HG02870 (cell line): Measurements from ENCODE around the gene SDHD.
"Not testable (repeated sequence)": the region's sequence is repeated elsewhere in the genome, so short reads cannot be mapped to it uniquely, and the experiment has no call there.

Experiments
- ATAC-seq: cut with Tn5 transposase; IDR thresholded peaks from one replicate; pipeline ENCODE4 v1.9.1; 2021; ENCODE audit warnings: mild to moderate bottlenecking, moderate library complexity; ENCODE audit not compliant: unreplicated experiment

The SDHD gene

GRCh38 chr11:112086422-112087191 lies at the start of gene SDHD, which contains the start of gene TIMM8B:
Gene SDHD, plus strand, starts transcription at chr11:112086873. Its CDS starts 35 bp downstream, at chr11:112086908.
Gene TIMM8B, minus strand, starts transcription at chr11:112086756. Its CDS starts 33 bp downstream, at chr11:112086723.
- ATAC-seq: peak; percentile 87

GRCh38 chr11:112037527-112037926 lies 49.1 kb upstream of the SDHD start:
- ATAC-seq: no peak

GRCh38 chr11:112042161-112042960 lies 44.3 kb upstream of the SDHD start:
- ATAC-seq: no peak

GRCh38 chr11:112042961-112043304 lies 43.7 kb upstream of the SDHD start:
- ATAC-seq: no peak

DNA sequence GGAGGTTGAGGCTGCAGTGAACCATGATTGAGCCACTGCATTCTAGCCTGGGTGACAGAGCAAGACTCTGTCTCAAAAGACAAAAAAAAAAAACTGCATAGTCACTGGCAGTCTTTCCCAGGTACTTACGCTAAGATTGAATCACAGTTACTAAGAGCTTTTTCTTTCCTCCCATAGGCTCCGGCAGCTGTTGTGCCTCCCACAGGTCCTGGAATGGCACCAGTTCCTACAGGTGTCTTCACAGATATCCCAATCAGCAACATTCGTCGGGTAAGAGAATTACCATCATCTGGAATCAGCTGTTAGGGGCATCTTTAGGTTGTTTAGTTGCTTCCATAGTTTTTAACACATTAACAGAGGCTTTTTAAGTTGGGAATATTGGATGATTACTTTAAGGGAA lies 41.7 kb upstream of the SDHD start:
- ATAC-seq: no peak

DNA sequence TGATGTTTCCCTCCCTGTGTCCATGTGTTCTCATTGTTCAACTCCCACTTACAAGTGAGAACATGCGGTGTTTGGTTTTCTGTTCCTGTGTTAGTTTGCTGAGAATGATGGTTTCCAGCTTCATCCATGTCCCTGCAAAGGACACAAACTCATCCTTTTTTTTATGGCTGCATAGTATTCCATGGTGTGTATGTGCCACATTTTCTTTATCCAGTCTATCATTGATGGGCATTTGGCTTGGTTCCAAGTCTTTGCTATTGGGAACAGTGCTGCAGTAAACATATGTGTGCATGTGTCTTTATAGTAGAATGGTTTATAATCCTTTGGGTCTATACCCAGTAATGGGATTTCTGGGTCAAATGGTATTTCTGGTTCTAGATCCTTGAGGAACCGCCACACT lies 40.0 kb upstream of the SDHD start:
- ATAC-seq: not testable (repeated sequence)

- not testable (repeated sequence) for ATAC-seq
These were observed 38.4 kb upstream of the SDHD start for GRCh38 chr11:112048256-112048655.

DNA sequence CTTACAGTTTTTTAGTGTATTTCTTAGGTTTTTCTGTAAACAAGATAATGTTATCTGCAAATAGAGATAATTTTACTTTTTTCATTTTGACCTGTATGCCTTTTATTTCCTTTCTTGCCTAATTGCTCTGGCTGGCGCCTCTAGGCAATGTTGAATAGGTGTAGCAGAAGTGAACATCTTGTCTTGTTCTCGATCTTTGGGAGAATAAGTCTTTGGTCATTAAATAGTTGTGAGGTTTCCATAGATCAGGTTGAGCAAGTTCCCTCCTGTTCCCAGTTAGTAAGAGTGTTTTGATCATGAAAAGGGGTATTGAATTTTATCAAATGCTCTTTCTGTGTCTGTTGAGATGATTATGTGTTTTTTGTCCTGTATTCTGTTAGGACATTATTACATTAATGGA lies 36.9 kb upstream of the SDHD start:
- no peak for ATAC-seq

- peak; percentile 85 for ATAC-seq
These were observed 36.0 kb upstream of the SDHD start for GRCh38 chr11:112050721-112051120.

DNA sequence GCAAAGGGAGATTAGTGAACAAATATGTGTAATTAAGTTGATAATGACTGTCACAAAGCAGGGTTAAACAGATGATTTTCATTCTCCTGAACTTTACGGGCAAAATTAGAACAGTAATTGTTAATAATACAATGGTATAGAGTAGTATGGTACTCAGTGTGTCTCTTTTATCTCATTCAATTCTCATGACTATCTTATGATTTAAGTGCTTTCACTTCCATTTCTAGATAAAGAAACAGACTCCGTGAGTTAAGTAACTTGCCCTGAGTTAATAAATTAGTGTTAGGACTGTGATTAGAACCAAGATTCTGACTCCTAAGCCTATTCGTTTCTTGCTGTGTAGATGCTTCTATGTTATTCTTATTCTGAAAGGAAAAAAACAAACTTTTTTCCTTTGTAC lies 34.9 kb upstream of the SDHD start:
- ATAC-seq: no peak

DNA sequence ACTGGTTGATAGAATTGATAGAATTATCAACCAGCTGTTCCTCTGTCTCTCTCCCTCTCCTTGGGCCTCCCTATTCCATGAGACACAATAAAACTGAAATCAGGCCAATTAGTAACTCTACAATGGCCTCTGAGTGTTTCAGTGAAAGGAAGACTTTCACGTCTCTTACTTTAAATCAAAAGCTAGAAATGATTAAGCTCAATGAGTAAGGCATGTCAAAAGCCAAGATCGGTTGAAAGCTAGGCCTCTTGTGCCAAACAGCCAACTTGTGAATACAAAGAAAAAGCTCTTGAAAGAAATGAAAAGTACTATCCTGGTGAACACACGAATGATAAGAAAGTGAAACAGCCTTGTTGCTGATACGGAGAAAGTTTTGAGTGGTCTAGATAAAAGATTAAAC lies 29.5 kb upstream of the SDHD start:
- no peak for ATAC-seq

- ATAC-seq: no peak
These were observed 28.6 kb upstream of the SDHD start for GRCh38 chr11:112058103-112058502.

GRCh38 chr11:112062923-112063322 lies 23.8 kb upstream of the SDHD start:
- ATAC-seq: no peak

DNA sequence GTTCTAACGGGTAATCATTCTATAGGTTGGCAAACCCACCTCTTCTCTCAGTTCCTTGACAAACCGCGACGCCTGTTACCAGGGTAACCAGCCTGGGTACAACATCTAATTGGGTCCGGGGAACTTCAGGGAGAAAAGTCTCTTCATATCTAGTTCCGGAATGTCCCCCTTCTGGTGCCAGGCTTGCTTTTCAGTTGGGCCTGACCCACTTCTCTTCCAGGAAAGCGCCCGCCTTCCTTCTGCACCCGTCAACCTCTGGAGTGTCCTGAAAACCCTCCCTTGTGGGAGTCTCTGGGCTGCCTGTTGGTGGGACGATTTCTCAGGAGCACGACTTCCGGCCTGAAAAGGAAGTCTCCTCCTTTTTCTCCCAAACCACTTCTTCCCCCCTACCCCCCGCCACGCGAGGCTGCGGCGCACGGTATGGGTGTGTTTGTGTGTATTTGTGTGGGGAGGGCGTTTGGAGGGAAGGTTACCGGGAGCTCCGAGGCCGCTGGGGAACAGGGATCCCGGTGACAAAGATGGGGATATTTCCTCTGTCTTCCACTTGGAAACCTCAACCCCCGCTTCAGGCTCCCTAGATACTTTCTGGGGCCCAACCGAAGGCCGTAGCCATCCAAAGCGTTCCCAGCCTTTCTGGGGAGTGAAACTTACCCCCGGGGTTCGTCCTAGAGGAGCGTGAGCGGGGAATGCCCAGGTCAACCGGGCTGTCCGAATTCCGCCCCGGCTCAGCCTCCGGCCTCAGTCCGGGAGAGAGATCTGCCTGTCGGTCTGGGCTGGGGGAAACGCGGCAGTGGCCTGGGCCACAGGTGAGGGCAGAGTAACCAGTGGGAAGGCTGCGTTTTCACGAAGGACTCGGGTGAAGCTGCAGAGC lies 12.5 kb upstream of the SDHD start, which contains the start of the genes NKAPD1 and PIH1D2:
Gene NKAPD1 (plus strand): TSS at position 359 of the 871 bp plus-strand sequence. CDS start 1,276 bp downstream, outside the sequence.
Gene PIH1D2 (minus strand): TSS at position 77 of the 871 bp plus-strand sequence. CDS start 843 bp downstream, outside the sequence.
- peak; percentile 86 for ATAC-seq

DNA sequence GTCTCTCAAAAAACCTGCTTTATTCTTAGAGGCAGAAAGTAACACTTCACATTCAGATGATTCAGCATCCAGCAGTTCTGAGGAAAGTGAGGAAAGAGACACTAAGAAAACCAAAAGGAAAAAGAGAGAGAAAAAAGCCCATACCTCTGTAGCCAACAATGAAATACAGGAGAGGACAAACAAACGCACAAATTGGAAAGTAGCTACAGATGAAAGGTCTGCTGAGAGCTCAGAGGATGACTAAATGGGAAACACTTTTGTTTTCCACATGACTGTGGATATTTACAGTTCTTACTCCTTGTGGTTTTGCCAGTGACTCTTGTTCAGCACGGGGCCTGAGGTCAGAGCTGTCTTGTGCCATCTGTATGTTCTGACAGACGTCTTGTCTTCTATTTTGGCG lies 3.9 kb upstream of the SDHD start:
- ATAC-seq: no peak

GRCh38 chr11:112085822-112086421 lies 751 bp upstream of the SDHD start:
- peak; percentile 27 for ATAC-seq

- ATAC-seq: no peak
These were observed 539 bp downstream of the SDHD start for GRCh38 chr11:112087212-112087611.

GRCh38 chr11:112095302-112095701 lies 8.6 kb downstream of the SDHD start:
- ATAC-seq: not testable (repeated sequence)

GRCh38 chr11:112096194-112096593 lies 9.5 kb downstream of the SDHD start:
- ATAC-seq: no peak

GRCh38 chr11:112097734-112098528 lies 11.3 kb downstream of the SDHD start:
- ATAC-seq: no peak
